Lung (tissue), 12 donors: ENCODE data around the gene ARHGAP28. TPM values are rescaled to one million over a fixed set of nuclear protein-coding genes. Genes with fewer than 3 reads are reported as not detected.

Experiments used
- ATAC-seq: fragments of 200-7000 bp; cut with Tn5 transposase; one replicate; pipeline ENCODE4 v1.9.1; 2020; ENCODE audit warnings: moderate number of reproducible peaks; ENCODE audit not compliant: insufficient read depth, low FRiP score
- DNase-seq, 3 donors: peaks; one replicate each; pipeline ENCODE4 v3.0.0-alpha.2; 2013 to 2017
- H3K27ac ChIP-seq, 2 donors: one replicate each; pipeline ENCODE4 v1.5.1; 2013; ENCODE audit warnings: mild to moderate bottlenecking in 2 of 2, moderate library complexity in 2 of 2, control low read depth in 1 of 2, inconsistent platforms in 1 of 2, low read depth in 1 of 2, low read length in 1 of 2
- H3K27me3 ChIP-seq, 3 donors: one replicate each; pipeline ENCODE4 v1.5.1; 2013; ENCODE audit warnings: low read length in 2 of 3; ENCODE audit not compliant: control insufficient read depth in 3 of 3, insufficient read depth in 3 of 3
- H3K36me3 ChIP-seq, 4 donors: one replicate each; pipeline ENCODE4 v1.5.1; 2013; ENCODE audit warnings: low read length in 4 of 4, mild to moderate bottlenecking in 1 of 4, moderate library complexity in 1 of 4; ENCODE audit not compliant: control insufficient read depth in 4 of 4, insufficient read depth in 4 of 4
- H3K4me1 ChIP-seq, 5 donors: one replicate each; pipeline ENCODE4 v1.5.1; 2013; ENCODE audit warnings: low read length in 5 of 5, mild to moderate bottlenecking in 2 of 5, moderate library complexity in 1 of 5; ENCODE audit not compliant: control insufficient read depth in 5 of 5, insufficient read depth in 5 of 5
- H3K4me3 ChIP-seq: one replicate; pipeline ENCODE4 v1.5.1; 2013; ENCODE audit warnings: mild to moderate bottlenecking, control low read depth, moderate library complexity
- H3K9ac ChIP-seq, 2 donors: one replicate each; pipeline ENCODE4 v1.5.1; 2013; ENCODE audit warnings: low read length in 2 of 2, control low read depth in 1 of 2; ENCODE audit not compliant: insufficient read depth in 1 of 2
- H3K9me3 ChIP-seq, 4 donors: one replicate each; pipeline ENCODE4 v1.5.1; 2013; ENCODE audit warnings: low read length in 3 of 4, mild to moderate bottlenecking in 1 of 4, moderate library complexity in 1 of 4; ENCODE audit not compliant: control insufficient read depth in 4 of 4, insufficient read depth in 3 of 4
- WGBS, 2 donors: extraction: QIAGEN DNeasy Blood & Tissue Kit; methylation state at CpG; one replicate each; pipeline ENCODE4 v1.1.7; 2013; 5-methylcytosine and 5-hydroxymethylcytosine counted together
- polyA plus RNA-seq, 2 donors: library from polyadenylated mRNA; stranded (reverse); fragments of 200-250 nt; gene quantifications; one replicate each; pipeline ENCODE4 v1.2.1, GENCODE V29; 2013
- total RNA-seq, 2 donors: library from RNA; depleted of rRNA in 1 of 2; stranded (reverse); fragments of >200 nt in 1 of 2; gene quantifications; one replicate each; pipeline ENCODE4 v1.2.1, GENCODE V29; 2014 to 2021
- TF ChIP-seq, protein P1 (sequence below): IDR thresholded peaks from 2 replicates; pipeline ENCODE4 v1.5.1; 2012; ENCODE audit warnings: mild to moderate bottlenecking; ENCODE audit errors: control extremely low read depth, extremely low read depth
- donor health status: control.
- donor health status: control.
- donor health status: Bipolar disorder and iron deficiency.
- donor health status: healthy.
- donor health status: DM: yes; HTN: yes; CAD: no.

ARHGAP28 gene
- total and polyA plus RNA-seq, 4 donors = 1.4 to 123 (median 5.6) TPM

DNA sequence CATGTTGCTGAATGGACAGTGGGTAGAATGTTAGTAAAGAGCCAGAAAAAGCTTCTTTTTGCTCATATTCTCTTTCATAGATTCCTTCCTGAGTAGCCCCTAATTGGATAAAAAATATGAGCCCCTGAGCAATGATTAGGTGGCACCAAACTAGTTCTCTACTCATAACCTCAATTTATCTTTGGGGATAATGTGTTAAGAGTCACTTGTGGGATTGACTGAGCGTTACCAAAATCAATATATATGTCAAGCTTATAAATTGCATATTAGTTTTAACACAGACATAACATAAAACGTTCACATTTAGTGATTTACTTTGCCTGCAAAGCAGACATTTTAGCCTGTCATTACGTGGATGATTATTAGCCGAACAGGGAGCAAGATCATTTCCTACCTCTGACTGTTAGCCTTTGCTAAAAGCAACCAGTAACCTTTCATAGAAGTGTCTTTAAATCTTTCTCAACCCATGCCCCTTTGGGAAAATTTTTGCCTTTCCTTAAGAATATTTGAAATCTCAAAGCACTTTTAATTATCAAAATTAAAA, 85.4 kb downstream of the ARHGAP28 start:
- TF ChIP-seq, protein P1, sequence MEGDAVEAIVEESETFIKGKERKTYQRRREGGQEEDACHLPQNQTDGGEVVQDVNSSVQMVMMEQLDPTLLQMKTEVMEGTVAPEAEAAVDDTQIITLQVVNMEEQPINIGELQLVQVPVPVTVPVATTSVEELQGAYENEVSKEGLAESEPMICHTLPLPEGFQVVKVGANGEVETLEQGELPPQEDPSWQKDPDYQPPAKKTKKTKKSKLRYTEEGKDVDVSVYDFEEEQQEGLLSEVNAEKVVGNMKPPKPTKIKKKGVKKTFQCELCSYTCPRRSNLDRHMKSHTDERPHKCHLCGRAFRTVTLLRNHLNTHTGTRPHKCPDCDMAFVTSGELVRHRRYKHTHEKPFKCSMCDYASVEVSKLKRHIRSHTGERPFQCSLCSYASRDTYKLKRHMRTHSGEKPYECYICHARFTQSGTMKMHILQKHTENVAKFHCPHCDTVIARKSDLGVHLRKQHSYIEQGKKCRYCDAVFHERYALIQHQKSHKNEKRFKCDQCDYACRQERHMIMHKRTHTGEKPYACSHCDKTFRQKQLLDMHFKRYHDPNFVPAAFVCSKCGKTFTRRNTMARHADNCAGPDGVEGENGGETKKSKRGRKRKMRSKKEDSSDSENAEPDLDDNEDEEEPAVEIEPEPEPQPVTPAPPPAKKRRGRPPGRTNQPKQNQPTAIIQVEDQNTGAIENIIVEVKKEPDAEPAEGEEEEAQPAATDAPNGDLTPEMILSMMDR = no peak
- no peaks in the 10 kb centered on the region for H3K27me3 ChIP-seq
- no peaks in the 10 kb centered on the region for H3K9me3 ChIP-seq
- H3K4me3 ChIP-seq = no peak overlapping the region
- H3K4me1 ChIP-seq = peaks cover 0 to 23% (median 0%) of the 10 kb centered on the region in 5 donors
- H3K27ac ChIP-seq = no peak overlapping the region
- WGBS, 2 donors = 82 to 91% methylated on average over 4 of the region's 4 CpGs
- no peak for DNase-seq
- H3K36me3 ChIP-seq = peaks cover 0 to 16% (median 0%) of the 10 kb centered on the region in 4 donors
- H3K9ac ChIP-seq = no peak overlapping the region
- no peak for ATAC-seq

DNA sequence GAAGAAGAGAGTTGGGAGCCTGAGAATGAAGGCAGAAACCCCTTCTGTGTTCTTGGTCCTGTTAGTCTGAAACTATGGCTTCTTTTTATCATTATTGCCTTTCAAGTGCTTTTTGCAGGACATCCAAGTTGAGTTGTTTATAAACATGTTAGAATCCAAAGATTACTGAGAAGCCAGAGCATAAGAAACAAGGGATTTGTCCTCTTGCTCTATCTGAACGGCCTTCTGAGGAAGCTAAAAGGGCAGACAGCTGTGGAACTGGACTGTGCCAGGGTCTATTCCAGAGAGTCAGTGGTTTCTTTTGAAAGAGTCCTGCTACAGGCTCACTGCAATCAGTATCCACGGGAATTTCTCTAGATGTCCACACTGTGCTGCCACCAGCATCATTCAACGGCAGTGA, 86.6 kb downstream of the ARHGAP28 start:
- Histone ChIP-seq H3K4me1 (peaks cover 0 to 23% (median 0%) of the 10 kb centered on the region in 5 donors), H3K9me3 (no peaks in the 10 kb centered on the region)

DNA sequence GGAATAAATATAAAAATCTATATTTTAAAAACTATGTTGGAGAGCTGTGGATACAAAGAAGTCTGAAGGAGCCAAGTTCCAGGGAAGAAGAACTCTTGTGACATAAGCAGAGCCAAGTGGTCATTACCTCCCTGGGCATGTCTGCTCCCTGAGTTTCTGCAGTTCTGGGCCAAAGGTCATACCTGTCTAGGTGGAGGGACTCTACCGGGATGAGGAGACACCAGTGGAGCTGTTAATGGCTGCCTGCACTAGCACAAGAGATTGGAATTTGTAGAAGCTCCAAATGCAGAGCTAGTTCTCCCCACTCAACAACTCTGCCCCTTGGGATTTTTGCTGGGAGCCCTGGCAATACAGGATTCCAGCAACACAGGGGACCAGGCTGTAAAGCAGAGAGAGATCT, 89.8 kb downstream of the ARHGAP28 start:
- no peak overlapping the region for H3K9ac ChIP-seq
- 50 to 76% methylated on average over 1 of the region's 1 CpG for WGBS, 2 donors
- TF ChIP-seq, protein P1 = no peak
- peaks cover 0 to 23% (median 0%) of the 10 kb centered on the region in 5 donors for H3K4me1 ChIP-seq
- no peaks in the 10 kb centered on the region for H3K27me3 ChIP-seq
- no peaks in the 10 kb centered on the region for H3K9me3 ChIP-seq
- no peak overlapping the region for H3K27ac ChIP-seq
- no peak overlapping the region for H3K4me3 ChIP-seq
- peaks cover 0 to 7% (median 2%) of the 10 kb centered on the region in 4 donors for H3K36me3 ChIP-seq
- ATAC-seq (no peak), DNase-seq (no peak)

More for the DNA sequence above, 86.6 kb downstream of the ARHGAP28 start:
- H3K27me3 ChIP-seq = no peaks in the 10 kb centered on the region
- peaks cover 0 to 16% (median 0%) of the 10 kb centered on the region in 4 donors for H3K36me3 ChIP-seq
- WGBS, 2 donors = 79 to 80% methylated on average over 3 of the region's 3 CpGs
- no peak for DNase-seq
- H3K4me3 ChIP-seq = no peak overlapping the region
- H3K27ac ChIP-seq = no peak overlapping the region
- ATAC-seq = no peak
- H3K9ac ChIP-seq = no peak overlapping the region
- TF ChIP-seq, protein P1 = no peak

DNA sequence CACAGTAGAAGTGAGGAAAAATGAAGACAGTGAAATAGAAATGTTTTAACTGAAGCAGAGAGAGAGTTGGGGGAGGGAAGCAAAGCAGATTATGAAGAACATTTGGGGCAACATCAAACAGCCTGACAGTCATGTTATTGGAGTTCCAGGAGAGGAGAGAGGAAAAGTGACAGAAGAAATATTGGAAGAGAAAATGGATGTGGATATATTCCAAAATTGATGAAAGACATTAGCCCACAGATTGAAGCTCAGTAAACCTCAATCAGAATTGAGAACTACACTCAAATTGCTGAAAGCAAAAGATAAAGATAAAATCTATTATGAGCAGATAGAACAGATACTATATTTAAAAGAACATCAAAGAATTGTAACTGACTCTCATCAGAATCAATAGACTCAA, 90.8 kb downstream of the ARHGAP28 start:
- TF ChIP-seq, protein P1 = no peak
- Histone ChIP-seq H3K36me3 (peaks cover 0 to 13% (median 5%) of the 10 kb centered on the region in 4 donors), H3K27ac (no peak overlapping the region), H3K27me3 (no peaks in the 10 kb centered on the region), H3K9me3 (no peaks in the 10 kb centered on the region), H3K9ac (no peak overlapping the region), H3K4me1 (peaks cover 0 to 23% (median 0%) of the 10 kb centered on the region in 5 donors), H3K4me3 (no peak overlapping the region)
- DNase-seq (no peak), ATAC-seq (no peak)
